ENCODE measurements around the gene KCNJ14.

The KCNJ14 gene

DNA sequence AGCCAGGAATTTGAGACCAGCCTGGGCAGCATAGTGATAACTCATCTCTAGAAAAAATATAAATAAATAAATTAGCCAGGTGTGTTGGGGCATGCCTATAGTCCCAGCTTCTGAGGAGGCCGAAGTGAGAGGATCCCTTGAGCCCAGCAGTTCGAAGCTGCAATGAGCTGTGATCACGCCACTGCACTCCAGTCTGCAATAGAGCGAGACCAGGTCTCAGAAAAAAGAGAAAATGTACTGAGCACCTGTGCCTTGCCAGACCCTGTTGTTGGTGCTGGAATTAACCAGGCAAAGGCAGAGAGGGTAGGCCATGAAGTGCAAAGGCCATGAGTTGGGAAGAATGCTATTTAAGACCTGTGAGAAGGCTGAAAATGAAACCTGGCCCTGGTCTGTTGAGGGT, 16.5 kb downstream of the KCNJ14 start:
- Histone ChIP-seq H3K9ac (ENCODE audit: low read depth, low read length, poor library complexity, severe bottlenecking) (no peak overlapping the region), H3F3A (ENCODE audit: low read depth) (no peaks in the 10 kb centered on the region), H3K79me2 (ENCODE audit: insufficient read depth, low read length) (peaks cover 41% of the 10 kb centered on the region), H3K4me1 (ENCODE audit: insufficient read depth, low read length, poor library complexity, severe bottlenecking) (peaks cover 18% of the 10 kb centered on the region), H3K4me2 (ENCODE audit: low read depth, low read length, poor library complexity, severe bottlenecking) (no peak overlapping the region), H2AFZ (ENCODE audit: low read length) (no peak overlapping the region), H3K9me3 (ENCODE audit: insufficient read depth, low read depth, low read length) (no peaks in the 10 kb centered on the region), H3K9me2 (replicated peaks; ENCODE audit: low read depth, low read length) (no peaks in the 10 kb centered on the region), H3K27me3 (ENCODE audit: insufficient read depth, low read length, poor library complexity, severe bottlenecking) (no peaks in the 10 kb centered on the region), H3K36me3 (ENCODE audit: insufficient read depth, low read length) (peaks cover 56% of the 10 kb centered on the region; the same call in 1 of the 2 replicates), H3K4me3 (ENCODE audit: low read length, poor library complexity, severe bottlenecking) (no peak overlapping the region), H4K20me1 (ENCODE audit: insufficient read depth, low read length, poor library complexity, severe bottlenecking) (peaks cover 33% of the 10 kb centered on the region)
- TF ChIP-seq EZH2phosphoT487 (IDR thresholded peaks at IDR 0.05; ENCODE audit: borderline replicate concordance): no peak
- TF ChIP-seq, protein P1, sequence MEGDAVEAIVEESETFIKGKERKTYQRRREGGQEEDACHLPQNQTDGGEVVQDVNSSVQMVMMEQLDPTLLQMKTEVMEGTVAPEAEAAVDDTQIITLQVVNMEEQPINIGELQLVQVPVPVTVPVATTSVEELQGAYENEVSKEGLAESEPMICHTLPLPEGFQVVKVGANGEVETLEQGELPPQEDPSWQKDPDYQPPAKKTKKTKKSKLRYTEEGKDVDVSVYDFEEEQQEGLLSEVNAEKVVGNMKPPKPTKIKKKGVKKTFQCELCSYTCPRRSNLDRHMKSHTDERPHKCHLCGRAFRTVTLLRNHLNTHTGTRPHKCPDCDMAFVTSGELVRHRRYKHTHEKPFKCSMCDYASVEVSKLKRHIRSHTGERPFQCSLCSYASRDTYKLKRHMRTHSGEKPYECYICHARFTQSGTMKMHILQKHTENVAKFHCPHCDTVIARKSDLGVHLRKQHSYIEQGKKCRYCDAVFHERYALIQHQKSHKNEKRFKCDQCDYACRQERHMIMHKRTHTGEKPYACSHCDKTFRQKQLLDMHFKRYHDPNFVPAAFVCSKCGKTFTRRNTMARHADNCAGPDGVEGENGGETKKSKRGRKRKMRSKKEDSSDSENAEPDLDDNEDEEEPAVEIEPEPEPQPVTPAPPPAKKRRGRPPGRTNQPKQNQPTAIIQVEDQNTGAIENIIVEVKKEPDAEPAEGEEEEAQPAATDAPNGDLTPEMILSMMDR (conservative IDR thresholded peaks at IDR 0.05; ENCODE audit: low read length): no peak

DNA sequence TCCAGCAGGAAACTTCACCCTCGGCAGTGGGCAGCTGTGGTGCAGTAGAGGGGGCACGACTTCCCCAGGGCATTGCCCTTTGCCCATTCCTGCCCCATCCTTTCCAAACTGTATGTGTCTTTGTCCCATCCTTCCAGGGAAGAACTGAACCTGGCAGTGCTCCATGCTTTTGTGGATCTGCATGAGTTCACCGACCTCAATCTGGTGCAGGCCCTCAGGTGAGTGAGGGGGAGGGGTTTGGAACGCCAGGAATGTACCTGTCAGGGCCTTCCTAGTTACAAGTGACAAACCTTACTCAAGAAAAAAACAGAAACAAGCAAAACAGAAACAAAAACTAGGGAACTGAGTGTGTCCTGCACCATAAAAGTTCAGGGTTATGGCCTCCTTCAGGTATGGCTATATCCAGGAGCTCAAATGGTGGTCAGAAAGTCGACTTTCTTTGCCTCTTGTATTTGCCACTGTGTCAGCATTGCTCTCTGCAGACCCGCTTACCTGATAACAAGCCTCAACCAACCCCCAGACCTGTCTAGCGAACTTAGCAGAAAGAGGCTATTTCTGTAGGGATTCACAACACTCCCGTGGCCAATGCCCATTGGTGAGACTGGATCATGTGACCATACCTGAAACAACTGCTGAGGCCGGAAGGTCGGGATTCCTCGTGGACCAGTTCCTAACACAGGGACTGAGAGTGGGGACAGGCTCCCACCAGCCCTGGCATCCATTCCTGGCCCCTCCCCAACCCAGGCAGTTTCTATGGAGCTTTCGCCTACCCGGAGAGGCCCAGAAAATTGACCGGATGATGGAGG, 18.0 kb downstream of the KCNJ14 start:
- Histone ChIP-seq H2AFZ (ENCODE audit: low read length) (no peak overlapping the region), H3K79me2 (ENCODE audit: insufficient read depth, low read length) (peaks cover 41% of the 10 kb centered on the region), H3K9me2 (replicated peaks; ENCODE audit: low read depth, low read length) (no peaks in the 10 kb centered on the region), H3K36me3 (ENCODE audit: insufficient read depth, low read length) (peaks cover 63% of the 10 kb centered on the region; the same call in 1 of the 2 replicates), H3F3A (ENCODE audit: low read depth) (no peaks in the 10 kb centered on the region), H3K9me3 (ENCODE audit: insufficient read depth, low read depth, low read length) (no peaks in the 10 kb centered on the region), H3K9ac (ENCODE audit: low read depth, low read length, poor library complexity, severe bottlenecking) (no peak overlapping the region), H3K27me3 (ENCODE audit: insufficient read depth, low read length, poor library complexity, severe bottlenecking) (no peaks in the 10 kb centered on the region), H3K4me2 (ENCODE audit: low read depth, low read length, poor library complexity, severe bottlenecking) (no peak overlapping the region), H3K4me3 (ENCODE audit: low read length, poor library complexity, severe bottlenecking) (no peak overlapping the region), H3K4me1 (ENCODE audit: insufficient read depth, low read length, poor library complexity, severe bottlenecking) (peaks cover 15% of the 10 kb centered on the region), H4K20me1 (ENCODE audit: insufficient read depth, low read length, poor library complexity, severe bottlenecking) (peaks cover 33% of the 10 kb centered on the region)
- no peak for TF ChIP-seq EZH2phosphoT487 (IDR thresholded peaks at IDR 0.05; ENCODE audit: borderline replicate concordance)
- TF ChIP-seq, protein P1 (conservative IDR thresholded peaks at IDR 0.05; ENCODE audit: low read length): no peak

DNA sequence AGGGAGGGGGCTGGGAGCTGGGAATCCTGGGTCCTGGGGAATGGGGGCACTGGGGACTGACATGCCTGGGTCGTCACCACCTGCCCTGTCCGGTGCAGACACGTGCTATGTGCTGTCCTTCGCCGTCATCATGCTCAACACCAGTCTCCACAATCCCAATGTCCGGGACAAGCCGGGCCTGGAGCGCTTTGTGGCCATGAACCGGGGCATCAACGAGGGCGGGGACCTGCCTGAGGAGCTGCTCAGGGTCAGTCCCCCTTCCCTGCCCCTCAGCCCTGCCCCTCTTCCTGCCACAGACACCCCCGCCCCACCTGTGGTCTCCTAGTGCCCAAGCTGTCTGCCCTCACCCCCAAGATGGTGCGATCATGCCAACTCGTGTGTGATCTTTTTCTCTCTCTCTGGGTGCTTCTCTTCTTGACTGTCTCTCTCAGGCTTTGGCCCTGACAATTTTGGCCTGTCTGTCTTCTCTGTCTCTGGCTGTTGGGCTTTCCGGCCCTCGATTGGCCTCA, 18.8 kb downstream of the KCNJ14 start:
- peaks cover 13% of the 10 kb centered on the region for H3K4me1 ChIP-seq (ENCODE audit: insufficient read depth, low read length, poor library complexity, severe bottlenecking)
- no peaks in the 10 kb centered on the region for H3F3A ChIP-seq (ENCODE audit: low read depth)
- H3K9ac ChIP-seq (ENCODE audit: low read depth, low read length, poor library complexity, severe bottlenecking): no peak overlapping the region
- no peak overlapping the region for H2AFZ ChIP-seq (ENCODE audit: low read length)
- H3K9me2 ChIP-seq (replicated peaks; ENCODE audit: low read depth, low read length): no peaks in the 10 kb centered on the region
- TF ChIP-seq, protein P1 (conservative IDR thresholded peaks at IDR 0.05; ENCODE audit: low read length): no peak
- no peak for TF ChIP-seq EZH2phosphoT487 (IDR thresholded peaks at IDR 0.05; ENCODE audit: borderline replicate concordance)
- no peaks in the 10 kb centered on the region for H3K27me3 ChIP-seq (ENCODE audit: insufficient read depth, low read length, poor library complexity, severe bottlenecking)
- no peak overlapping the region for H3K4me3 ChIP-seq (ENCODE audit: low read length, poor library complexity, severe bottlenecking)
- peaks cover 67% of the 10 kb centered on the region; the same call in 1 of the 2 replicates for H3K36me3 ChIP-seq (ENCODE audit: insufficient read depth, low read length)
- peaks cover 33% of the 10 kb centered on the region for H4K20me1 ChIP-seq (ENCODE audit: insufficient read depth, low read length, poor library complexity, severe bottlenecking)
- H3K9me3 ChIP-seq (ENCODE audit: insufficient read depth, low read depth, low read length): no peaks in the 10 kb centered on the region
- peaks cover 41% of the 10 kb centered on the region for H3K79me2 ChIP-seq (ENCODE audit: insufficient read depth, low read length)
- no peak overlapping the region for H3K4me2 ChIP-seq (ENCODE audit: low read depth, low read length, poor library complexity, severe bottlenecking)

All from Loucy (cell line).